Progenitor cell of endocrine pancreas (in vitro differentiated cells): ENCODE measurements around the gene B4GALT3. TPM values are rescaled to one million over a fixed set of nuclear protein-coding genes. Genes with fewer than 3 reads are reported as not detected.

ENCODE experiments used
- DNase-seq: peaks from one replicate; pipeline ENCODE4 v3.0.0; 2021; ENCODE audit warnings: low spot score; ENCODE audit not compliant: unreplicated experiment
- H3K27ac Mint-ChIP-seq: 2 replicates; pipeline ENCODE4 v1.8.0; 2021; ENCODE audit warnings: mild to moderate bottlenecking, moderate library complexity, mixed read lengths
- H3K27me3 Mint-ChIP-seq: 2 replicates; pipeline ENCODE4 v1.8.0; 2021; ENCODE audit warnings: mixed read lengths
- H3K36me3 Mint-ChIP-seq: 2 replicates; pipeline ENCODE4 v1.8.0; 2022; ENCODE audit warnings: mixed read lengths; ENCODE audit not compliant: insufficient read depth
- H3K4me1 Mint-ChIP-seq: 2 replicates; pipeline ENCODE4 v1.8.0; 2021; ENCODE audit warnings: low read depth, mixed read lengths
- H3K4me3 Mint-ChIP-seq: 2 replicates; pipeline ENCODE4 v1.8.0; 2021; ENCODE audit warnings: low read depth, mild to moderate bottlenecking, moderate library complexity, mixed read lengths
- H3K9me3 Mint-ChIP-seq: 2 replicates; pipeline ENCODE4 v1.8.0; 2021; ENCODE audit warnings: low read depth, mixed read lengths
- total RNA-seq: library from RNA; stranded (reverse); gene quantifications from 2 replicates; pipeline ENCODE4 v1.2.1, GENCODE V29; 2021
- TF ChIP-seq, protein P1 (sequence below): fragments of 200-600 bp; sonication (generic); IDR thresholded peaks from one replicate; pipeline ENCODE4 v1.5.0; 2021; ENCODE audit warnings: antibody characterized with exemption, mild to moderate bottlenecking; ENCODE audit not compliant: unreplicated experiment

B4GALT3 gene
- total RNA-seq, 1 donor from 2014 or later: 45.9 TPM

DNA sequence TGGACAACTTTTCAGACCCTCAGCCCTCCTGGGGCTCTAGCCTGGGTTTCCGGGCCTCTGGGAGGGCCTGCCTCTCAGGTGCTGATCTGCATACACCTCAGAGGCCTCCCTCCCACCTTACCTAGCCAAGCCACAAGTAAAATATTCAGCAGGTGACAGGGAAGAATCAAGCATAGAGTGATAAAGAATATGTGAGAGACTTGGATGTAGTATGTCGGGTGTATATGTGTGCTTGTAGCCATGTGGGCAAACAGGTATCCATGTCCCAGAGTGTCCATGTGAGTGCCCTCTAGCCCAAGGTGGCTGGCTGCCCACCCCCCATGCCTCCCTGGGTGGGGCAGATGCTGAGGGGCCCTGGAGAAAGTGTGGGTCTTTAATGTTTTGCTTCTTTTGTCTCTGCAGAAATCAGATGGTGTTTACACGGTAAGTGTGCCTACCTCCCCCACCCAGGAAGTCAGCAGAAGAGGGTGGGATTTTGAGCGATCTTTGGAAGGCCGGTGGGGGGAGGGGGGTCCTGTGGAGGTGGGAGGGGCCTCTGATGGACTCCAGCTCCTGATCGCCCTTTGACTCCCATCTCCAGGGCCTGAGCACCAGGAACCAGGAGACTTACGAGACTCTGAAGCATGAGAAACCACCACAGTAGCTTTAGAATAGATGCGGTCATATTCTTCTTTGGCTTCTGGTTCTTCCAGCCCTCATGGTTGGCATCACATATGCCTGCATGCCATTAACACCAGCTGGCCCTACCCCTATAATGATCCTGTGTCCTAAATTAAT lies 41.2 kb upstream of the B4GALT3 start:
- no peak for DNase-seq
- H3K27me3 Mint-ChIP-seq: no peaks in the 10 kb centered on the region
- peak overlapping the region; percentile 16 for H3K4me3 Mint-ChIP-seq
- peaks cover 13% of the 10 kb centered on the region for H3K36me3 Mint-ChIP-seq
- TF ChIP-seq, protein P1, sequence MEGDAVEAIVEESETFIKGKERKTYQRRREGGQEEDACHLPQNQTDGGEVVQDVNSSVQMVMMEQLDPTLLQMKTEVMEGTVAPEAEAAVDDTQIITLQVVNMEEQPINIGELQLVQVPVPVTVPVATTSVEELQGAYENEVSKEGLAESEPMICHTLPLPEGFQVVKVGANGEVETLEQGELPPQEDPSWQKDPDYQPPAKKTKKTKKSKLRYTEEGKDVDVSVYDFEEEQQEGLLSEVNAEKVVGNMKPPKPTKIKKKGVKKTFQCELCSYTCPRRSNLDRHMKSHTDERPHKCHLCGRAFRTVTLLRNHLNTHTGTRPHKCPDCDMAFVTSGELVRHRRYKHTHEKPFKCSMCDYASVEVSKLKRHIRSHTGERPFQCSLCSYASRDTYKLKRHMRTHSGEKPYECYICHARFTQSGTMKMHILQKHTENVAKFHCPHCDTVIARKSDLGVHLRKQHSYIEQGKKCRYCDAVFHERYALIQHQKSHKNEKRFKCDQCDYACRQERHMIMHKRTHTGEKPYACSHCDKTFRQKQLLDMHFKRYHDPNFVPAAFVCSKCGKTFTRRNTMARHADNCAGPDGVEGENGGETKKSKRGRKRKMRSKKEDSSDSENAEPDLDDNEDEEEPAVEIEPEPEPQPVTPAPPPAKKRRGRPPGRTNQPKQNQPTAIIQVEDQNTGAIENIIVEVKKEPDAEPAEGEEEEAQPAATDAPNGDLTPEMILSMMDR: no peak
- peak overlapping the region; percentile 94 for H3K27ac Mint-ChIP-seq
- H3K9me3 Mint-ChIP-seq: no peaks in the 10 kb centered on the region
- H3K4me1 Mint-ChIP-seq: peaks cover 49% of the 10 kb centered on the region

DNA sequence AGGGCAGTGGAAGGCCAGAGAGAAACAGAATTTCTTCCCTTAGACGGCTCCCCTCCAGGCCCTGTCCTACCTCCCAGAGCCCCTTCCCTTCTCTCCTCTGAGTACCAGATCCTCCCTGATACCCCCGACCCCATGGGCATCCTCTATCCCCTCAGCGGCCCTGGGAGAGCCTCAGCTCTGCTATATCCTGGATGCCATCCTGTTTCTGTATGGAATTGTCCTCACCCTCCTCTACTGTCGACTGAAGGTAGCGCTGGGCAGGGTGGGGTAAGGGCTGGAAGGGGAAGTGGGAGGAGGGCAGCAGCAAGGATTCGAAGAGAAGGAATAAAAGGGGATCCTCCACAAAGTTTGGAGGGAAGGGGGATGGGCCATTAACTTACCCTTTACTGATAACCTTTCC lies 40.5 kb upstream of the B4GALT3 start:
- Mint-ChIP-seq H3K4me3 (no peak overlapping the region), H3K4me1 (peaks cover 45% of the 10 kb centered on the region), H3K36me3 (peaks cover 17% of the 10 kb centered on the region), H3K9me3 (no peaks in the 10 kb centered on the region), H3K27me3 (no peaks in the 10 kb centered on the region), H3K27ac (no peak overlapping the region)
- DNase-seq: no peak
- TF ChIP-seq, protein P1: no peak

DNA sequence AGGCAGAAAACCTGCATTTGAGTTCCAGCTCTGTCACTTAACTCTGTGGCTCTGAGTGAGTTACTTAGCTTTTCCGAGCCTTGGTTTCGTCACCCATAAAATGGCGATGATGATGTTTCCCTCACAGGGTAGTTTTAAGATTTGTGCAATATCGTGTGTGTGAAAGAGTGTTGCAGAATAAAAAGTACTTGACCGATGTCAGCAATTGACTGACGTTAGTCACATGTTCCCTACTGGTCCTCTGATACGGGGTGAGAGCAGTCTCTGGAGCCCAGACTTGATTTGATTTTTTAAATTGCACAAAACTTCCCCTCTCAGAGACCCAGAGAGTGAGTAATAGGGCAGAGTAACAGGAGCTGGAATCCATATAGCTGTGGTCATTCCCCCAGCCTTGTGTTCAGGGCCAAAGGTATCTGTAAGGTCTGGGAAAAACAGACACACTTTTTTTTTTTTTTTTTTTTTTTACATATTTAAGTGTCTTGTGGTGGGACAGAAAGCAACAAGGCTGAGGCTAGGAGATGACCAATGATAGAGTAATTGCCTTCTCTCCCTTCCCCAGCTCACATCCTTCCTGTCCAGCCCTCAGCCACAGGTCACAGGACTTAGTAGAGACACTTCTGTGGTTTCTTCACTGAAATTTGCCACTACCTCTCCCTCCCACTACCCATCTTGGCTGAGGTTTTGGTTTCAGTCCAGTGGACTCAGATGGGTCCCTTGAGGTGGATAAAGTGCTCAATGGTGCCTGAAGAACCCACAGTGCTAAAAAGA lies 39.8 kb upstream of the B4GALT3 start:
- peaks cover 43% of the 10 kb centered on the region for H3K4me1 Mint-ChIP-seq
- H3K9me3 Mint-ChIP-seq: no peaks in the 10 kb centered on the region
- peaks cover 19% of the 10 kb centered on the region for H3K36me3 Mint-ChIP-seq
- no peak for DNase-seq
- H3K27me3 Mint-ChIP-seq: no peaks in the 10 kb centered on the region
- TF ChIP-seq, protein P1: no peak
- H3K27ac Mint-ChIP-seq: peak overlapping the region; percentile 73
- no peak overlapping the region for H3K4me3 Mint-ChIP-seq

DNA sequence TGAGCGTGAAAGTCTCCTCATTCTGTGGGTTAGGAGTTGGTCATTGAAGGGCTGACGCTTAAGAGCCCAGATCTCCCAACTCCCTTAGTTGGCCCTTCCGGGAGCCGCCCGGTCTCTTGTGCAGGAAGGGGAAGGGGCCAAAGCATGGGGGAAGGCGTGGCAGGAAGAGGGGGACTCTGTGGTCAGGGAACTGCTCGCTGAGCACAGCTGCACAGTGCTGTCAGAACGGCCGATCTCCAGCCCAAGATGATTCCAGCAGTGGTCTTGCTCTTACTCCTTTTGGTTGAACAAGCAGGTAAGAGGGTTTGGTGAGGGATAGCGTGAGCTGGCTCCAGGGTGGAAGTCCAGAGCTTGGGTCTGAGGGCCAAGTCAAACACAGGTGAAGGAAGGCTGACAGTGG lies 37.8 kb upstream of the B4GALT3 start, which contains the start of gene FCER1G:
TSS of gene FCER1G (plus strand) at position 220 of the 400 bp plus-strand sequence. CDS start at position 247, 27 bp downstream.
- TF ChIP-seq, protein P1: no peak
- H3K4me3 Mint-ChIP-seq: no peak within 1 kb of the TSS
- peaks cover 38% of the 10 kb centered on the region for H3K4me1 Mint-ChIP-seq
- H3K36me3 Mint-ChIP-seq: peaks cover 27% of the 10 kb centered on the region
- no peak within 1 kb of the TSS for H3K27ac Mint-ChIP-seq
- H3K9me3 Mint-ChIP-seq: no peaks in the 10 kb centered on the region
- no peak for DNase-seq
- no peaks in the 10 kb centered on the region for H3K27me3 Mint-ChIP-seq

DNA sequence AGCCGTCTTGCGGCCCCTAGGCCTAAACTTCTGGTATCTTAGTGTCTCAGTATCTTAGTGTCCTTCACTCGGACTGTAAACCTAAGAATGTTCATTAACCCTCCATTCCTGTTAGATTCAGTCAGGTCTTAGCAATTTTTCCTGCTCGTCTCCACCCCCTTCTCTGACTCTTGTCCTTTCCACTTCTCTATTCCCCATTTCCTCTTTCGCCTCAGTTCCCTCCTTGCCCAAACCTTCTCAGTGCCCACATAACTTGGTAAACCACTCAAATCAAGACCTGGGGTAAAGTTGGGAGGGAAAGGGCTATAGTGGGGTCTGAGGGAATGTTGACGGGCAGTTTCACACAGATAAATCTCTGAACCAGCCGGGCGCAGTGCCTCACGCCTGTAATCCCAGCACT lies 37.1 kb upstream of the B4GALT3 start:
- Mint-ChIP-seq H3K4me3 (no peak overlapping the region), H3K9me3 (no peaks in the 10 kb centered on the region), H3K27ac (no peak overlapping the region), H3K27me3 (no peaks in the 10 kb centered on the region), H3K4me1 (peaks cover 34% of the 10 kb centered on the region), H3K36me3 (peaks cover 30% of the 10 kb centered on the region)
- TF ChIP-seq, protein P1: no peak
- no peak for DNase-seq
